ENCODE measurements around the gene MAPK1.
A peak's percentile ranks its signal among the peaks of the same experiment; 100 is the strongest.
"Not testable (repeated sequence)": the region's sequence is repeated elsewhere in the genome, so short reads cannot be mapped to it uniquely, and the experiment has no call there.

MAPK1 gene

GRCh38 chr22:21818487-21819182 is 48.8 kb downstream of the MAPK1 start:
- no peak for DNase-seq

- not testable (repeated sequence) for DNase-seq
Measured at GRCh38 chr22:21817497-21817853, 50.0 kb downstream of the MAPK1 start.

- DNase-seq, result peak; percentile 70
Measured at GRCh38 chr22:21816787-21817496, 50.5 kb downstream of the MAPK1 start.

GRCh38 chr22:21816472-21816786 is 51.0 kb downstream of the MAPK1 start:
- DNase-seq, result no peak

GRCh38 chr22:21815958-21816357 is 51.5 kb downstream of the MAPK1 start:
- no peak for DNase-seq

GRCh38 chr22:21815357-21815756 is 52.1 kb downstream of the MAPK1 start:
- no peak for DNase-seq

- DNase-seq, result no peak
Measured at GRCh38 chr22:21811982-21812381, 55.5 kb downstream of the MAPK1 start.

- no peak for DNase-seq
Measured at GRCh38 chr22:21807544-21808529, 59.6 kb downstream of the MAPK1 start.

GRCh38 chr22:21805325-21805724 is 62.1 kb downstream of the MAPK1 start:
- DNase-seq, result not testable (repeated sequence)

GRCh38 chr22:21803811-21804249 is 63.6 kb downstream of the MAPK1 start:
- DNase-seq, result no peak

GRCh38 chr22:21802673-21803072 is 64.8 kb downstream of the MAPK1 start:
- no peak for DNase-seq

GRCh38 chr22:21802056-21802455 is 65.4 kb downstream of the MAPK1 start:
- no peak for DNase-seq

GRCh38 chr22:21801304-21801644 is 66.2 kb downstream of the MAPK1 start:
- DNase-seq, result not testable (repeated sequence)

GRCh38 chr22:21800552-21801303 is 66.7 kb downstream of the MAPK1 start:
- DNase-seq, result no peak

GRCh38 chr22:21797444-21798221 is 69.8 kb downstream of the MAPK1 start:
- no peak for DNase-seq

GRCh38 chr22:21796863-21797262 is 70.6 kb downstream of the MAPK1 start:
- DNase-seq, result peak; percentile 3

- DNase-seq, result no peak
Measured at GRCh38 chr22:21796231-21796630, 71.2 kb downstream of the MAPK1 start.

- not testable (repeated sequence) for DNase-seq
Measured at GRCh38 chr22:21793716-21794115, 73.7 kb downstream of the MAPK1 start.

GRCh38 chr22:21791635-21792625 is 75.5 kb downstream of the MAPK1 start:
- DNase-seq, result no peak

- DNase-seq, result not testable (repeated sequence)
Measured at GRCh38 chr22:21790849-21791610, 76.4 kb downstream of the MAPK1 start.

All from DMS53 (cell line).